Measurements from ENCODE around the gene RGS12. TPM values are rescaled to one million over a fixed set of nuclear protein-coding genes. Genes with fewer than 3 reads are reported as not detected.

Gene RGS12, protein sequence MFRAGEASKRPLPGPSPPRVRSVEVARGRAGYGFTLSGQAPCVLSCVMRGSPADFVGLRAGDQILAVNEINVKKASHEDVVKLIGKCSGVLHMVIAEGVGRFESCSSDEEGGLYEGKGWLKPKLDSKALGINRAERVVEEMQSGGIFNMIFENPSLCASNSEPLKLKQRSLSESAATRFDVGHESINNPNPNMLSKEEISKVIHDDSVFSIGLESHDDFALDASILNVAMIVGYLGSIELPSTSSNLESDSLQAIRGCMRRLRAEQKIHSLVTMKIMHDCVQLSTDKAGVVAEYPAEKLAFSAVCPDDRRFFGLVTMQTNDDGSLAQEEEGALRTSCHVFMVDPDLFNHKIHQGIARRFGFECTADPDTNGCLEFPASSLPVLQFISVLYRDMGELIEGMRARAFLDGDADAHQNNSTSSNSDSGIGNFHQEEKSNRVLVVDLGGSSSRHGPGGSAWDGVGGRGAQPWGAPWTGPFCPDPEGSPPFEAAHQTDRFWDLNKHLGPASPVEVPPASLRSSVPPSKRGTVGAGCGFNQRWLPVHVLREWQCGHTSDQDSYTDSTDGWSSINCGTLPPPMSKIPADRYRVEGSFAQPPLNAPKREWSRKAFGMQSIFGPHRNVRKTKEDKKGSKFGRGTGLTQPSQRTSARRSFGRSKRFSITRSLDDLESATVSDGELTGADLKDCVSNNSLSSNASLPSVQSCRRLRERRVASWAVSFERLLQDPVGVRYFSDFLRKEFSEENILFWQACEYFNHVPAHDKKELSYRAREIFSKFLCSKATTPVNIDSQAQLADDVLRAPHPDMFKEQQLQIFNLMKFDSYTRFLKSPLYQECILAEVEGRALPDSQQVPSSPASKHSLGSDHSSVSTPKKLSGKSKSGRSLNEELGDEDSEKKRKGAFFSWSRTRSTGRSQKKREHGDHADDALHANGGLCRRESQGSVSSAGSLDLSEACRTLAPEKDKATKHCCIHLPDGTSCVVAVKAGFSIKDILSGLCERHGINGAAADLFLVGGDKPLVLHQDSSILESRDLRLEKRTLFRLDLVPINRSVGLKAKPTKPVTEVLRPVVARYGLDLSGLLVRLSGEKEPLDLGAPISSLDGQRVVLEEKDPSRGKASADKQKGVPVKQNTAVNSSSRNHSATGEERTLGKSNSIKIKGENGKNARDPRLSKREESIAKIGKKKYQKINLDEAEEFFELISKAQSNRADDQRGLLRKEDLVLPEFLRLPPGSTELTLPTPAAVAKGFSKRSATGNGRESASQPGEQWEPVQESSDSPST (N-terminal part only)
- total RNA-seq (2021; fragmentation: NEBNext Ultra II Directional; extraction: Animal tissue kit (Norgen Biotek cat#: 25700)) (16.3 and 16.4 TPM in 2 replicates), polyA plus RNA-seq (2011; rRNA removed) (6.0 and 10.7 TPM in 2 replicates), polyA minus RNA-seq (2011; rRNA and poly(A)+ RNA removed) (10.8 and 12.0 TPM in 2 replicates)
- polyA plus RNA-seq (2011; cell fraction: cytosol; rRNA removed), result 10.1 TPM
- polyA plus RNA-seq (2011; cell fraction: nucleus; rRNA removed), result 30.0 TPM
- 12.7 to 26.6 TPM (median 20.0 TPM) in 4 replicates for polyA plus RNA-seq (2012, experiment 1 of 2)
- 17.8 TPM for polyA plus RNA-seq (2012, experiment 2 of 2)
- 10.6 TPM for polyA plus RNA-seq (2013, experiment 1 of 2)
- 10.3 TPM for polyA plus RNA-seq (2013, experiment 2 of 2)
- polyA minus RNA-seq (2011; cell fraction: cytosol; rRNA and poly(A)+ RNA removed), result 15.5 TPM
- 28.6 TPM for polyA minus RNA-seq (2011; cell fraction: nucleus; rRNA and poly(A)+ RNA removed)
- long read RNA-seq, experiment 1, partial matches to known transcripts, result 5 of 11 reads
- long read RNA-seq, experiment 1, other reads (novel, unspliced or antisense), result 6 of 11 reads
- long read RNA-seq, experiment 2, partial matches to known transcripts, result 1 of 2 reads
- long read RNA-seq, experiment 2, other reads (novel, unspliced or antisense), result 1 of 2 reads

DNA sequence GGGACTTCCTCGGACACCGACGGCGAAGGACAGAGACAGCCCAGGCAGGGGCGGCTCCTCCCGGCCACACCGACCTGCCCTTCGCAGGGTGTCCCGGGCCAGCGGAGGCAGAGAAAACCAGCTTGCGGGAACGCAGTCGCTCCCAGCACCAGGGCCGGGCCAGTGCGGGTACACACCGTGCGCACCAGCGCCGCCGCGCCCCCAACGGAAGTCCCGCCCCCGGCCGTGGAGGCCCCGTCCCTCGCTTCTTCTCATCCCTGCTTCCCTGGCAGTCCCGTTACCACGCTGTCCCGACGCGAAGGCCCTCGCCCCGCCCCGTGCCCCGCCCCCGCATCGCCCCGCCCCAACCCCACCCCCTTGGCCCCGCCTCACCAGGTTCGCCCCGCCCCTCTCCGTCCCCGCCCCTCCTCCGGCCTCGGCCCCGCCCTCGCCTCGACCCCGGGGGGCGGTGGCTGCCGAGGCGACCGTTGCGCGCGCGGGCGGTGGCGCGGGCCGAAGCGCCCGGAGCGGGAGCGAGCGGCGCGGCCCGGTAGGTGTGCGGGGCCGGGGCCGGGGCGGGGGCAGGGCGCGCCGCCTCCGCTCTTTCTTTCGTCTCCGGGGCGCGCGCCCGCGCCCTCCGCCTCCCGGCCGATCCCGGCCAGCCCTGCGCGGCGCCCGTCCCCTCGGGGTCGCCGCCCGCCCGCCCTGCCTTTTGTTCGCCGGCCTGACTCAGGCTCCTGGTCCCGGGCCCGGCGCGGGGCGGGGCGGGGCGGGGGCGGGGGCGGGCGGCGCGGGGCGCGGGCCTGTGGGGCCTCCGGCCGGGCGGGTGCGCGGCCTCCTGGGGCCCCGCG, at the start of gene RGS12:
RGS12 (plus strand) TSS at position 451 of the 830 bp plus-strand sequence. CDS start 23,150 bp downstream, outside the sequence.
- H3K4me2 ChIP-seq (ENCODE audit: insufficient read depth in 1 of 2, low read depth in 2 of 2, low read length in 2 of 2), result peak within 1 kb of the TSS; percentile 84 to 96
- H4K5ac ChIP-seq (ENCODE audit: insufficient read length, low read depth, low read length), result peak within 1 kb of the TSS; percentile 30
- H2AFZ ChIP-seq (ENCODE audit: low read length), result peak within 1 kb of the TSS; percentile 48; the same call in 1 of the 2 replicates
- peak within 1 kb of the TSS; percentile 90 for H3K18ac ChIP-seq (ENCODE audit: extremely low read depth, low read length)
- peak within 1 kb of the TSS; percentile 83 for H4K91ac ChIP-seq (replicated peaks; ENCODE audit: insufficient read length, low read length)
- H2BK120ac ChIP-seq (replicated peaks; ENCODE audit: low read depth, low read length), result no peak within 1 kb of the TSS
- H3K9me3 ChIP-seq (ENCODE audit: insufficient read depth in 2 of 2, low read depth in 1 of 2, low read length in 1 of 2), result no peaks in the 10 kb centered on the region
- no peak within 1 kb of the TSS for H3K14ac ChIP-seq (ENCODE audit: insufficient read length)
- H2BK12ac ChIP-seq (ENCODE audit: low read depth, low read length), result no peak within 1 kb of the TSS
- H3K23me2 ChIP-seq (ENCODE audit: low read depth, low read length), result peaks cover 15% of the 10 kb centered on the region; the same call in 1 of the 2 replicates
- H4K20me1 ChIP-seq (replicated peaks in 1 of 2; ENCODE audit: control insufficient read depth in 1 of 2, insufficient read depth in 2 of 2, low read length in 2 of 2), result peaks cover 4 to 11% of the 10 kb centered on the region in 2 experiments
- no peak within 1 kb of the TSS; the same call in 1 of the 2 replicates for H2BK5ac ChIP-seq (ENCODE audit: low read depth, low read length)
- H3K4ac ChIP-seq (replicated peaks; ENCODE audit: insufficient read length, low read depth, low read length), result peak within 1 kb of the TSS; percentile 21
- no peak within 1 kb of the TSS for H3K56ac ChIP-seq (replicated peaks; ENCODE audit: insufficient read length, low read depth, low read length)
- peak within 1 kb of the TSS; percentile 68 to 86 (median 80) for H3K4me3 ChIP-seq (ENCODE audit: extremely low read depth in 1 of 4, insufficient read depth in 2 of 4, low read depth in 3 of 4, low read length in 4 of 4)
- no peaks in the 10 kb centered on the region for H3K79me1 ChIP-seq (ENCODE audit: low read depth, low read length)
- H3K36me3 ChIP-seq (ENCODE audit: control insufficient read depth in 2 of 4, insufficient read depth in 4 of 4, low read length in 3 of 4), result no peaks in the 10 kb centered on the region
- H2BK20ac ChIP-seq (ENCODE audit: low read length), result no peak within 1 kb of the TSS
- H4K8ac ChIP-seq (ENCODE audit: extremely low read depth, insufficient read depth, low read length), result peak within 1 kb of the TSS; percentile 95
- H3K9ac ChIP-seq (replicated peaks in 1 of 4; ENCODE audit: extremely low read depth in 1 of 4, low read depth in 3 of 4, low read length in 3 of 4), result peak within 1 kb of the TSS; percentile 46 to 91 (median 72)
- H2BK15ac ChIP-seq (ENCODE audit: low read length), result no peak within 1 kb of the TSS
- POLR2A ChIA-PET (ENCODE audit: partially characterized antibody), result interaction anchor here (0.9 to 3.2 kb wide), 3 partner anchors 11 to 145 kb away, joined by 3 to 16 read pairs (median 3); no protein-coding TSS in a partner anchor
- no peak within 1 kb of the TSS for H3K27ac ChIP-seq (ENCODE audit: low read depth, low read length)
- H2AK5ac ChIP-seq (ENCODE audit: low read depth, low read length), result peak within 1 kb of the TSS; percentile 88; the same call in 1 of the 2 replicates
- DNase-seq (ENCODE audit: low read depth in 1 of 2, low spot score in 2 of 2) (peak; percentile 63 to 95), FAIRE-seq (no peak)
- H3K4me1 ChIP-seq (replicated peaks in 1 of 4; ENCODE audit: control insufficient read depth in 3 of 4, insufficient read depth in 4 of 4, low read length in 3 of 4), result peaks cover 0 to 23% (median 11%) of the 10 kb centered on the region in 4 experiments; a peak in 5 of 7 replicates
- CTCF ChIA-PET (ENCODE audit: partially characterized antibody), result interaction anchor here (1.0 to 2.0 kb wide), 3 partner anchors 16 to 32 kb away, joined by 5 to 9 read pairs (median 6); no protein-coding TSS in a partner anchor
- H3K27me3 ChIP-seq (replicated peaks in 1 of 4; ENCODE audit: control insufficient read depth in 3 of 4, extremely low read depth in 1 of 4, insufficient read depth in 3 of 4, low read length in 3 of 4), result peaks cover 0 to 12% (median 1%) of the 10 kb centered on the region in 4 experiments; a peak in 3 of 7 replicates
- 1% methylated on average over 32 of the region's 121 CpGs; no CpG with 5 or more reads in 1 of the 2 experiments for WGBS, 2 experiments (ENCODE audit: extremely low coverage in 1 of 2, insufficient coverage in 1 of 2, insufficient read length in 1 of 2, insufficient replicate concordance in 2 of 2, low coverage in 1 of 2, low lambda C conversion rate in 2 of 2, missing lambda C conversion rate in 1 of 2)
- H3K79me2 ChIP-seq (ENCODE audit: control insufficient read depth in 1 of 2, insufficient read depth in 2 of 2, low read length in 2 of 2), result no peaks in the 10 kb centered on the region; a peak in 2 of 4 replicates
- H3K23ac ChIP-seq (ENCODE audit: insufficient read length), result no peak within 1 kb of the TSS
- 0 out of 2 replicates have a peak, but pooled peaks have one; percentile 44 for TF ChIP-seq GABPA (IDR thresholded peaks at IDR 0.05; ENCODE audit: borderline replicate concordance, insufficient read depth, low read length)

All from H1 (cell line).